K562 (cell line): Measurements from ENCODE around the gene SNX20. TPM values are rescaled to one million over a fixed set of nuclear protein-coding genes. Genes with fewer than 3 reads are reported as not detected.

Source experiments
- CTBP1 ChIP-seq: fragments of 450-650 bp; IDR thresholded peaks from 2 replicates; pipeline ENCODE4 v1.6.1; 2016; ENCODE audit warnings: borderline replicate concordance
- NFIC ChIP-seq: fragments of 450-650 bp; IDR thresholded peaks from 2 replicates; pipeline ENCODE4 v1.6.1; 2017; ENCODE audit warnings: mild to moderate bottlenecking, inconsistent platforms
- NR2C2 ChIP-seq, 2 experiments: fragments of 200-800 bp in 1 of 2; sonication (Bioruptor generic) in 1 of 2; sonication (generic) in 1 of 2; formaldehyde crosslinking in 1 of 2; IDR thresholded peaks; 2 replicates each; pipeline versions ENCODE4 v1.6.1 to v1.8.0; 2016 to 2022; ENCODE audit warnings: mild to moderate bottlenecking in 1 of 2, missing compliant biosample characterization in 1 of 2, missing genetic modification characterization in 1 of 2, missing genetic modification reagents in 1 of 2
- RAD51 ChIP-seq: fragments of 450-650 bp; IDR thresholded peaks from 2 replicates; pipeline ENCODE4 v1.7.1; 2016; ENCODE audit warnings: low read depth, mild to moderate bottlenecking, borderline replicate concordance
- ZNF589 ChIP-seq: fragments of 200-800 bp; sonication (Bioruptor generic); IDR thresholded peaks from 2 replicates; pipeline ENCODE4 v1.6.1; 2016; ENCODE audit warnings: low read depth, missing genetic modification characterization, missing compliant biosample characterization
- polyA plus RNA-seq, 8 experiments: library from polyadenylated mRNA; depleted of rRNA in 4 of 8; stranded (reverse) in 5 of 8; unstranded in 3 of 8; fragments of >200 nt; fragmentation: Nextera tagmentation in 2 of 8; fragmentation: Illumina TruSeq in 1 of 8; extraction: Ambion mirVana in 2 of 8; extraction: Trizol in 1 of 8; gene quantifications; 2 replicates each; pipeline versions ENCODE4 v1.2.1 to v1.2.3, GENCODE V29; 2011 to 2014; ENCODE audit warnings: inconsistent platforms in 1 of 8, missing spikeins in 1 of 8
- total RNA-seq, 7 experiments: library from RNA; depleted of rRNA in 6 of 7; stranded (reverse); fragments of >200 nt in 6 of 7; fragmentation: Illumina TruSeq in 2 of 7; extraction: Trizol in 2 of 7; gene quantifications; 2 replicates each; pipeline versions ENCODE4 v1.2.1 to v1.2.3, GENCODE V29; 2011 to 2021; ENCODE audit warnings: low replicate concordance in 1 of 7
- TF ChIP-seq, protein P1 (sequence below): sonication (generic); formaldehyde crosslinking; IDR thresholded peaks from 2 replicates; pipeline ENCODE4 v1.5.0; 2020; ENCODE audit warnings: missing genetic modification reagents
- TF ChIP-seq, protein P2 (sequence below): sonication (generic); formaldehyde crosslinking; IDR thresholded peaks from 2 replicates; pipeline ENCODE4 v1.9.0; 2022; ENCODE audit warnings: mild to moderate bottlenecking, missing genetic modification reagents
- TF ChIP-seq, protein P3 (sequence below): fragments of 450-650 bp; formaldehyde crosslinking; IDR thresholded peaks from 2 replicates; pipeline ENCODE4 v1.4.0; 2022; ENCODE audit warnings: mild to moderate bottlenecking, moderate library complexity
- TF ChIP-seq, protein P4 (sequence below): fragments of 450-650 bp; IDR thresholded peaks from 2 replicates; pipeline ENCODE4 v1.7.0; 2016; ENCODE audit warnings: borderline replicate concordance
- TF ChIP-seq, protein P5 (sequence below): fragments of 450-650 bp; IDR thresholded peaks from 2 replicates; pipeline ENCODE4 v1.6.1; 2016; ENCODE audit warnings: mild to moderate bottlenecking, moderate library complexity

The SNX20 gene
- total and polyA plus RNA-seq, 9 of the 15 experiments (the other 6 are each of a cell fraction or from before 2014, with no cell fraction given): 0.04 to 0.07 TPM; not detected in 7

DNA sequence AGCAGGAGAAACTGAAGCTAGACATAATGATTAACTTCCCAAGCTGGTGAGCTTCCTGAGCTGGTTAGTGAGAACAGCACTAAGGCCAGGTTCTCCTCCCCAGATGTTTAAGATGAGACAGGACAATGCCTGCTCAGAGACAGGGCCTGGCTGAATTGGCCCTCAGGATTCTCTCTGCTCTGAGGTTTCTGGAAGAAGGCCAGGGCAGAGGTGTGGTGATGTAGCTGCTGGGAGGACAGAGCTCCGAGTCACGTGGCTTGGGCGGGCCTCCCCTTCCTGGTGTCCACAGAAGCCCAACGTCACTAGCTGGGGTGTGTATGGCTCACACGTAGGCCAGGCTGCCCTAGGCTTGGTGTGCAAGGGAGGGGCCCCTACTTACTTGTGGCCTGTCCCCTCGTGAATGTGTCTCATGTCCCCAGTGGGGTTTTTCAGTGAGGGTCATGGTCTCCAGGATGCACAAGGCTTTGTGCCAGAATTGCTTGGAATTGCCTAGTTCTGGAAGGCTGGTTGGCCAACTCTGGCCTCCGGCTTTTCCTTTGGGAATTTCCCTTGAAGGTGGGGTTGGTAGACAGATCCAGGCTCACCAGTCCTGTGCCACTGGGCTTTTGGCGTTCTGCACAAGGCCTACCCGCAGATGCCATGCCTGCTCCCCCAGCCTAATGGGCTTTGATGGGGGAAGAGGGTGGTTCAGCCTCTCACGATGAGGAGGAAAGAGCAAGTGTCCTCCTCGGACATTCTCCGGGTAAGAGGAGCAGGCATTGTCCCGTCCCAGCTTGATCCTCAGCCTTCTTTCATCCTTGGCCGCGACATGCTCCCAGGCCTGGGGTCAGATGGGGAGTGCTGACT is 15.7 kb upstream of the SNX20 start (continued):
- TF ChIP-seq, protein P1, sequence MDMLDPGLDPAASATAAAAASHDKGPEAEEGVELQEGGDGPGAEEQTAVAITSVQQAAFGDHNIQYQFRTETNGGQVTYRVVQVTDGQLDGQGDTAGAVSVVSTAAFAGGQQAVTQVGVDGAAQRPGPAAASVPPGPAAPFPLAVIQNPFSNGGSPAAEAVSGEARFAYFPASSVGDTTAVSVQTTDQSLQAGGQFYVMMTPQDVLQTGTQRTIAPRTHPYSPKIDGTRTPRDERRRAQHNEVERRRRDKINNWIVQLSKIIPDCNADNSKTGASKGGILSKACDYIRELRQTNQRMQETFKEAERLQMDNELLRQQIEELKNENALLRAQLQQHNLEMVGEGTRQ (CRISPR knock-in tag): peak; percentile 90
- TF ChIP-seq ZNF589 (CRISPR knock-in tag) (0 out of 2 replicates have a peak, but pooled peaks have one; percentile 14), CTBP1 (peak; percentile 39; the same call in 1 of the 2 replicates), RAD51 (peak; percentile 90), NR2C2 (CRISPR knock-in tag; IDR thresholded peaks at IDR 0.05) (no peak), NR2C2 (tag; IDR thresholded peaks at IDR 0.05) (peak; percentile 32; the same call in 1 of the 2 replicates), NFIC (peak; percentile 76)
- TF ChIP-seq, protein P2, sequence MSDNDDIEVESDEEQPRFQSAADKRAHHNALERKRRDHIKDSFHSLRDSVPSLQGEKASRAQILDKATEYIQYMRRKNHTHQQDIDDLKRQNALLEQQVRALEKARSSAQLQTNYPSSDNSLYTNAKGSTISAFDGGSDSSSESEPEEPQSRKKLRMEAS (CRISPR knock-in tag): no peak
- TF ChIP-seq, protein P3, sequence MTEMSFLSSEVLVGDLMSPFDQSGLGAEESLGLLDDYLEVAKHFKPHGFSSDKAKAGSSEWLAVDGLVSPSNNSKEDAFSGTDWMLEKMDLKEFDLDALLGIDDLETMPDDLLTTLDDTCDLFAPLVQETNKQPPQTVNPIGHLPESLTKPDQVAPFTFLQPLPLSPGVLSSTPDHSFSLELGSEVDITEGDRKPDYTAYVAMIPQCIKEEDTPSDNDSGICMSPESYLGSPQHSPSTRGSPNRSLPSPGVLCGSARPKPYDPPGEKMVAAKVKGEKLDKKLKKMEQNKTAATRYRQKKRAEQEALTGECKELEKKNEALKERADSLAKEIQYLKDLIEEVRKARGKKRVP (CRISPR knock-in tag): 0 out of 2 replicates have a peak, but pooled peaks have one; percentile 14
- TF ChIP-seq, protein P4, sequence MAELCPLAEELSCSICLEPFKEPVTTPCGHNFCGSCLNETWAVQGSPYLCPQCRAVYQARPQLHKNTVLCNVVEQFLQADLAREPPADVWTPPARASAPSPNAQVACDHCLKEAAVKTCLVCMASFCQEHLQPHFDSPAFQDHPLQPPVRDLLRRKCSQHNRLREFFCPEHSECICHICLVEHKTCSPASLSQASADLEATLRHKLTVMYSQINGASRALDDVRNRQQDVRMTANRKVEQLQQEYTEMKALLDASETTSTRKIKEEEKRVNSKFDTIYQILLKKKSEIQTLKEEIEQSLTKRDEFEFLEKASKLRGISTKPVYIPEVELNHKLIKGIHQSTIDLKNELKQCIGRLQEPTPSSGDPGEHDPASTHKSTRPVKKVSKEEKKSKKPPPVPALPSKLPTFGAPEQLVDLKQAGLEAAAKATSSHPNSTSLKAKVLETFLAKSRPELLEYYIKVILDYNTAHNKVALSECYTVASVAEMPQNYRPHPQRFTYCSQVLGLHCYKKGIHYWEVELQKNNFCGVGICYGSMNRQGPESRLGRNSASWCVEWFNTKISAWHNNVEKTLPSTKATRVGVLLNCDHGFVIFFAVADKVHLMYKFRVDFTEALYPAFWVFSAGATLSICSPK: no peak
- TF ChIP-seq, protein P5, sequence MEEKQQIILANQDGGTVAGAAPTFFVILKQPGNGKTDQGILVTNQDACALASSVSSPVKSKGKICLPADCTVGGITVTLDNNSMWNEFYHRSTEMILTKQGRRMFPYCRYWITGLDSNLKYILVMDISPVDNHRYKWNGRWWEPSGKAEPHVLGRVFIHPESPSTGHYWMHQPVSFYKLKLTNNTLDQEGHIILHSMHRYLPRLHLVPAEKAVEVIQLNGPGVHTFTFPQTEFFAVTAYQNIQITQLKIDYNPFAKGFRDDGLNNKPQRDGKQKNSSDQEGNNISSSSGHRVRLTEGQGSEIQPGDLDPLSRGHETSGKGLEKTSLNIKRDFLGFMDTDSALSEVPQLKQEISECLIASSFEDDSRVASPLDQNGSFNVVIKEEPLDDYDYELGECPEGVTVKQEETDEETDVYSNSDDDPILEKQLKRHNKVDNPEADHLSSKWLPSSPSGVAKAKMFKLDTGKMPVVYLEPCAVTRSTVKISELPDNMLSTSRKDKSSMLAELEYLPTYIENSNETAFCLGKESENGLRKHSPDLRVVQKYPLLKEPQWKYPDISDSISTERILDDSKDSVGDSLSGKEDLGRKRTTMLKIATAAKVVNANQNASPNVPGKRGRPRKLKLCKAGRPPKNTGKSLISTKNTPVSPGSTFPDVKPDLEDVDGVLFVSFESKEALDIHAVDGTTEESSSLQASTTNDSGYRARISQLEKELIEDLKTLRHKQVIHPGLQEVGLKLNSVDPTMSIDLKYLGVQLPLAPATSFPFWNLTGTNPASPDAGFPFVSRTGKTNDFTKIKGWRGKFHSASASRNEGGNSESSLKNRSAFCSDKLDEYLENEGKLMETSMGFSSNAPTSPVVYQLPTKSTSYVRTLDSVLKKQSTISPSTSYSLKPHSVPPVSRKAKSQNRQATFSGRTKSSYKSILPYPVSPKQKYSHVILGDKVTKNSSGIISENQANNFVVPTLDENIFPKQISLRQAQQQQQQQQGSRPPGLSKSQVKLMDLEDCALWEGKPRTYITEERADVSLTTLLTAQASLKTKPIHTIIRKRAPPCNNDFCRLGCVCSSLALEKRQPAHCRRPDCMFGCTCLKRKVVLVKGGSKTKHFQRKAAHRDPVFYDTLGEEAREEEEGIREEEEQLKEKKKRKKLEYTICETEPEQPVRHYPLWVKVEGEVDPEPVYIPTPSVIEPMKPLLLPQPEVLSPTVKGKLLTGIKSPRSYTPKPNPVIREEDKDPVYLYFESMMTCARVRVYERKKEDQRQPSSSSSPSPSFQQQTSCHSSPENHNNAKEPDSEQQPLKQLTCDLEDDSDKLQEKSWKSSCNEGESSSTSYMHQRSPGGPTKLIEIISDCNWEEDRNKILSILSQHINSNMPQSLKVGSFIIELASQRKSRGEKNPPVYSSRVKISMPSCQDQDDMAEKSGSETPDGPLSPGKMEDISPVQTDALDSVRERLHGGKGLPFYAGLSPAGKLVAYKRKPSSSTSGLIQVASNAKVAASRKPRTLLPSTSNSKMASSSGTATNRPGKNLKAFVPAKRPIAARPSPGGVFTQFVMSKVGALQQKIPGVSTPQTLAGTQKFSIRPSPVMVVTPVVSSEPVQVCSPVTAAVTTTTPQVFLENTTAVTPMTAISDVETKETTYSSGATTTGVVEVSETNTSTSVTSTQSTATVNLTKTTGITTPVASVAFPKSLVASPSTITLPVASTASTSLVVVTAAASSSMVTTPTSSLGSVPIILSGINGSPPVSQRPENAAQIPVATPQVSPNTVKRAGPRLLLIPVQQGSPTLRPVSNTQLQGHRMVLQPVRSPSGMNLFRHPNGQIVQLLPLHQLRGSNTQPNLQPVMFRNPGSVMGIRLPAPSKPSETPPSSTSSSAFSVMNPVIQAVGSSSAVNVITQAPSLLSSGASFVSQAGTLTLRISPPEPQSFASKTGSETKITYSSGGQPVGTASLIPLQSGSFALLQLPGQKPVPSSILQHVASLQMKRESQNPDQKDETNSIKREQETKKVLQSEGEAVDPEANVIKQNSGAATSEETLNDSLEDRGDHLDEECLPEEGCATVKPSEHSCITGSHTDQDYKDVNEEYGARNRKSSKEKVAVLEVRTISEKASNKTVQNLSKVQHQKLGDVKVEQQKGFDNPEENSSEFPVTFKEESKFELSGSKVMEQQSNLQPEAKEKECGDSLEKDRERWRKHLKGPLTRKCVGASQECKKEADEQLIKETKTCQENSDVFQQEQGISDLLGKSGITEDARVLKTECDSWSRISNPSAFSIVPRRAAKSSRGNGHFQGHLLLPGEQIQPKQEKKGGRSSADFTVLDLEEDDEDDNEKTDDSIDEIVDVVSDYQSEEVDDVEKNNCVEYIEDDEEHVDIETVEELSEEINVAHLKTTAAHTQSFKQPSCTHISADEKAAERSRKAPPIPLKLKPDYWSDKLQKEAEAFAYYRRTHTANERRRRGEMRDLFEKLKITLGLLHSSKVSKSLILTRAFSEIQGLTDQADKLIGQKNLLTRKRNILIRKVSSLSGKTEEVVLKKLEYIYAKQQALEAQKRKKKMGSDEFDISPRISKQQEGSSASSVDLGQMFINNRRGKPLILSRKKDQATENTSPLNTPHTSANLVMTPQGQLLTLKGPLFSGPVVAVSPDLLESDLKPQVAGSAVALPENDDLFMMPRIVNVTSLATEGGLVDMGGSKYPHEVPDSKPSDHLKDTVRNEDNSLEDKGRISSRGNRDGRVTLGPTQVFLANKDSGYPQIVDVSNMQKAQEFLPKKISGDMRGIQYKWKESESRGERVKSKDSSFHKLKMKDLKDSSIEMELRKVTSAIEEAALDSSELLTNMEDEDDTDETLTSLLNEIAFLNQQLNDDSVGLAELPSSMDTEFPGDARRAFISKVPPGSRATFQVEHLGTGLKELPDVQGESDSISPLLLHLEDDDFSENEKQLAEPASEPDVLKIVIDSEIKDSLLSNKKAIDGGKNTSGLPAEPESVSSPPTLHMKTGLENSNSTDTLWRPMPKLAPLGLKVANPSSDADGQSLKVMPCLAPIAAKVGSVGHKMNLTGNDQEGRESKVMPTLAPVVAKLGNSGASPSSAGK: peak; percentile 48
